HS-5 (cell line): ENCODE data around the gene CMTM5.
"Not testable (repeated sequence)": the region's sequence is repeated elsewhere in the genome, so short reads cannot be mapped to it uniquely, and the experiment has no call there.

Experiments used
- DNase-seq: peaks from one replicate; pipeline ENCODE4 v3.0.0-alpha.2; 2012; ENCODE audit warnings: low read depth

The CMTM5 gene

DNA sequence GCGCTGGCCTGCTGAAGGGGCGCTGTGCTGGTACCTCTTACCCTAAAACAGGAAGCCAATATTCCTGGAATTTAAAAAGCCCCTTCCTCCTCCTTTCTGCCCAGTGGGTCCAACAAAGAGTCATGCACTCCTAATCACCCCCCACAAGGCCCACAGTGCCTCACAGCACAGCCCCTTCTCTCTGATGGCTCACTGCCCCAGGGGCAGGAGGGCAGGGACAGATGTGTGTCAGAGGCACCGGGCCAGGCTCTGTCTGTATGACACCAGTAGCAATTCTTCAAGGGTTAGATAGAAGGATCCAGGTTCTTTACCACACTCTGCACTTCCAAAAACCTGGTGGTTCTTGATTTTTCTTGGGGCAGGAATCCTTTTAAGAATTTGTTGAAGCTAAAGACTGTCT is 22.3 kb downstream of the CMTM5 start:
- no peak for DNase-seq

DNA sequence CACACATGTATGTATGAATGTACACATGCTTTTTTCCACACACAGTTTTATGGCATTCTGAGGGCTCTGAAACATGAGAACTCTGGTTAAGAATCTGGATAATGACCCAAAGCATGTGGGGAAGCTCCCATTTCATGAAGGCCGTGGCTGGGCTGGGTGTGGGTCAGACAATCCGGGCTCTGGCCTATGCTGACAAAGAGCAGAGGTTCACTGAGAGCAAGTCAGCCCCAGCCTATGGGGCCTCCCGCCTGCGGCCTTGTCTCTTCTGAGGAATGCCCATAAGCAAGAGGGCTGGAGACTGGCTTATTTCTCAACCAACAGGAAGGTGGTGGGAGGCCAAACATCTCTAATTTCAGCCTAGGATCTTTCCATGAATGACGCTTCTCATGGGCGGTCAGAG is 22.7 kb downstream of the CMTM5 start:
- no peak for DNase-seq

DNA sequence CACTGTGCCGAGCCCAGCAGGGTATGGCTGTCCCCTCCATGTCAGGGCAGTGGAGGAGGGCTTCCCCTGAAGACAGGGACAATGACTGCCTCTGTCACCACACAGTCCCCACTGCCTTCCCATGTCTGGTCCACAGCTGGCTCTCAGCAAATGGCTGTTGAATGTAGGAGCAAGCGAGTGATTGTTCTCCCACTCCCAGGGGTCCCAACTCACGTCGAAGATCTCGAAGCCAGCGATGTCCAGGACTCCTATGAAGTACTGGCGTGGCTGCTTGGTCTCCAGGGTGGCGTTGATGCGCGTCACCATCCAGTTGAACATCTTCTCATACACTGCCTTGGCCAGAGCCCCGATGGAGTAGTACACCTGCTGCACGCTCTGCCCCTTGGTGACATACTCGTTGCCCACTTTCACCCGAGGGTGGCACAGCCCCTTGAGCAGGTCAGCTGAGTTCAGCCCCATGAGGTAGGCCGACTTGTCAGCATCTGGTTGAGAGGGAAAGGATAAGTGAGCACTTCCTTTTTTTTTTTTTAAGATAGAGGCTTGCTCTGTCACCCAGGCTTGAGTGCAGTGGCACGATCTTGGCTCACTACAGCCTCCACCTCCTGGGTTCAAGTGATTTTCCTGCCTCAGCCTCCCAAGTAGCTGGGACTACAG is 23.8 kb downstream of the CMTM5 start:
- not testable (repeated sequence) for DNase-seq

DNA sequence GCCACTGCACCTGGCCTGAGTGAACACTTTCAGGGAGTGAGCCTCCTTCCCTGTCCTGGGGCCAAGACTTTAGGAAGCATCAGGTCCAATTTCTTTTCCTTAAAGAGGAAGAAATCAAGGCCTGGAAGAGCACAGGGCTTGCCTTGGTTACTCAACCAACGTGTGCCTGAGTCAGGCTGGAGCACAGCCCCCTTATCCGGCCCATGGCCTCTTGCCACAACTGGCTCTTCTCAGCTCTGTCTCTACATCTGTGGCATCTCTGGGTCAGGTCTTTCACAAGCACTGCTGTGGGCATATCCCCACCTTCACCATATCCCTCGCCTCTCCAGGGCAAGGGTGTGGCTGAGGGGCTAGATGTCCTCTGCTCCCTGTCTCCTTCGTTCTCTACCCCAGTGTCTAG is 24.4 kb downstream of the CMTM5 start:
- no peak for DNase-seq

DNA sequence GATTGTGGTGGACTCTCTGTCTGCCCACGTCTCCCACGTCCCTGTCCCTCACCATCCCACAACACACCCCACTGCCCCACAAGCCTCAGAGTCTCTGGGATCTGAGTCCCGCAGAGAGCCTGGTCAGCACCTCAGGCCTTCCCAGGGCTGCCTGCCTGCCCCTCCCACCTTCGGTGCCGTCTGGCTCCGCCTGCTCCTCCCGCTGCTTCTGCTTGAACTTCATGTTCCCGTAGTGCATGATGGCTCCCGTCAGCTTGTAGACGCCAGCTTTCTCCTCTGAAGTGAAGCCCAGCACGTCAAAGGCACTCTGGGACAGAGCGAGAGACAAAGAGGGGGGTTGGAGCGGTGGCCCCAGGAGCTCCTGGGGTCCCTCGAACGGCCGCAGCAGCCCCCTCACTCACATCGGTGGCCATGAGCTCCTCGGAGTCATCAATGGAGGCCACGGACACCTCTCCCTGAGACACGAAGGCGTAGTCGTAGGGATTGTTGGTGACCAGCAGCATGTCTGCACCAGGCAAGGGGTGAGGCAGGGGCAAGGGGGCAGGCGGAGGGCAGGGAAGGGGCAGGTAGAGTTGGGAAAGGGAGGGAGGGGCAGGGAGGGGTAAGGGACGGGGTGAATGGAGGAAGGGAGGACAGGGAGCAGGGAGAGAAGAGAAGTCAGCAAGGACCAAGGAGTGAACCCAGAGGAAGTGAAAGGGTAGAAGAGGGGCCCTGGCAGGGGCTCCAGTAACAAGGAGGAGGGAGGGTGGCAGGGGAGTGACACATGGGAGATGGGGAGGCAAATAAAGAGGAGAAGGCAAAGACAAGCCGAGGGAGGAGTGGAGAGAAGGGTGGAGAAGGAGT is 25.7 kb downstream of the CMTM5 start:
- no peak for DNase-seq

DNA sequence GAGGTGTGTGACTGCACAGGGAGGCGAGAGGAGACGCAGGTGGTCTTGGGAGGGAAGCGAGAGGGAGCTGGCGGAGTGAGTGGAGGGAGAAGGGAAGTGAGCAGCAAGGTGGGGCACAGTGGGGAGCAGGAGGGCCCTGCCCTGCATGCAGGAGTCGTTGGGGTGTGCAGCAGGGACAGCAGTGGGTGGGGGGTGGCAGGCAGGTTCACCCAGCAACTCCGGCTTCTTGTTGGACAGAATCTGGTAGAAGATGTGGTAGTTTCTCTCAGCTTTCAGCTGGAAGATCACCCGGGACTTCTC is 26.2 kb downstream of the CMTM5 start:
- no peak for DNase-seq

DNA sequence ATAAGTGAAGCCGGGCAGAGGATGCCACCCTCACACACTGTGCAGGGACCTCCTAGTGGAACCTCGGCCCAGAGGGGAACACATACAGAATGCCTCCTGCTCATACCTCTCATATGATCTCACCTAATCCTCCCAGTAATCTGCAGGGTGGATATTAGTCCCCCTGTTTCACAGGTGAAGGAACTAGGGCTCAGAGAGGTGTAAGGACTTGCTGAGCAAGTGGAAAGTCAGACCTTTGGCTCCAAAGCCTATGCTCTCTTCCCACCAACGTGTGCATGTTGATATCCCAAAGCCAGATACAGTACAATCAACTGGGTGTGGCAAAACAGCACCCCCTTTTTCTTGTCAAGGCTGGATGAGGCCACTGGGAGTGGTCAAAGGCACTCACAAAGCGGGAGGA is 27.1 kb downstream of the CMTM5 start:
- DNase-seq: no peak

DNA sequence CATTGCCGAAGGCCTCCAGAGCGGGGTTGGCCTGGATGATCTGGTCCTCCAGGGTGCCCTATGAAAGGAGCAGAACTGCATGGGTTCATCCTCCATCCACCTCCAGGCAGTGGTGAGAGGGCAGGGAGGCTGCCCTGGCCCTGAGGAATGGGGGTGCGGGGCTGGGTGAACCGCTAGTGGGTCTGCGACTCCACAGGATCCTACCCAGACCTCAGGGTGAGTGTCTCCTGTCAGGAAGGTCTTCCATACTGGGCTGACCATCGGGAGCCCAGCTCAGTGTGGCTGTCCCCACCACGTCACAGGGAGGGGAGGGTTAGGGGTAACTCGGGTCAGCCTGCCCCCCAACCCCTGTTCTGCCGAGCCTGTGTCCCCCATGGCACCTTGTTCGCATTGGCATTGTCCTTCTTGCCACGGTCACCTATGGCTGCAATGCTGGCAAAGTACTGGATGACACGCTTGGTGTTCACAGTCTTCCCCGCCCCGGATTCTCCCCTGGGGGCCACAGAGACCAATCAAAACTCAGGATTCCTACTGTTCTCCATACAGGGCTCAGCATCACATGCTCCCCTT is 27.6 kb downstream of the CMTM5 start:
- DNase-seq: no peak

DNA sequence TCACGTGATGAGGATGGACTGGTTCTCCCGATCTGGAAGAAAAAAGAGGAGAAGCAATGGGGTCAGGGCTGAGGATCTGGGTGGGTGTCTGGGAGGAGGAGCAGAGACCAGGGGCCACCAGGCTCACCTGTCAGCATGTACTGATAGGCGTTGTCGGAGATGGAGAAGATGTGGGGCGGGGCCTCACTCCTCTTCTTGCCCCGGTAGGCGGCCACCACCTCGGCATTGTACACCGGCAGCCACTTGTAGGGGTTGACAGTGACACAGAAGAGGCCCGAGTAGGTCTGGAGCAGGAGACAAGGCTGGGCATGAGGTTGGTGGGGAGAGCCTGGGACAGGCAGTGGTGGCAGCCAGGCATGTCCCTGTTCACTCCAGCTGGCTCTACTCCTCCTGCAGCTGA is 28.2 kb downstream of the CMTM5 start:
- no peak for DNase-seq

DNA sequence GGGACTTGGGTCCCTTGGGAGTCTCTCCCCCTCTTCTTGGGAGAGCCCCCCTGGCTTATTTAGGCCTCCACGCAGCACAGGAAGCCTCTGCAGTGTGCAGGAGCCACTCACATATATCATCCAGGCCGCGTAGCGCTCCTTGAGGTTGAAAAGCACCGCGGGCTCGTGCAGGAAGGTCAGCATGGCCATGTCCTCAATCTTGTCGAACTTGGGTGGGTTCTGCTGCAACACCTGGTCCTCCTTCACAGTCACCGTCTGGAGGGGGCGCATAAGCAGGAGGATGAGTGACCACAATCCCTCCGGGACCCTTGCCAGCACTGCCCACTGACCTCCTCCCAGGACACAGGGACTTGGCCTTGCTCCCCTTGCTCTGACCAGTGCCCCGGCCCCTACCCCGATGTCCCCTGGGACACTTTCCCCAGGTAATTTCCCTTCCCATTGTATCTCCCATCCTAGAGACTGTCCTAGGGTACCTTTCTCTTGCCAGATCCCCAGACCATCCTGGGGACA is 28.7 kb downstream of the CMTM5 start:
- no peak for DNase-seq

DNA sequence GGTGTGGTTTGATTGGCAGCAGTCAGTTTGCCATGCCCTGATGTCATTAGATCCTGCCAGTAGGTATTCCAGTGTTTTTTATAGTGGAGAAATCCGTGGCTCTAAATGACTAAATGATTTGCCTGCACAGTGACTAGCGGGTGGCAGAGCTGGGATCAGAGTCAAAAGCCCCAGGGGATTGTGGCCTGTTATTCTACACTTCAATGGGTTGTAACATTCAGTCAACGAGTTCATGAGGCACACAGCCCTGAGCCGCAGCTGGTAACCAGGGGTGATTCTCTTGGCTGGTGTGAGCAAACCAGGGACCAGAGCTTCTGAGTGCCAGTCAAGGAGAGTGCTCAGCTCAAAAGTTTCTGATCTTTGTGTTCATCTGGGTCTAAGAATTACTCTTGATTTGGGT is 29.4 kb downstream of the CMTM5 start:
- no peak for DNase-seq

DNA sequence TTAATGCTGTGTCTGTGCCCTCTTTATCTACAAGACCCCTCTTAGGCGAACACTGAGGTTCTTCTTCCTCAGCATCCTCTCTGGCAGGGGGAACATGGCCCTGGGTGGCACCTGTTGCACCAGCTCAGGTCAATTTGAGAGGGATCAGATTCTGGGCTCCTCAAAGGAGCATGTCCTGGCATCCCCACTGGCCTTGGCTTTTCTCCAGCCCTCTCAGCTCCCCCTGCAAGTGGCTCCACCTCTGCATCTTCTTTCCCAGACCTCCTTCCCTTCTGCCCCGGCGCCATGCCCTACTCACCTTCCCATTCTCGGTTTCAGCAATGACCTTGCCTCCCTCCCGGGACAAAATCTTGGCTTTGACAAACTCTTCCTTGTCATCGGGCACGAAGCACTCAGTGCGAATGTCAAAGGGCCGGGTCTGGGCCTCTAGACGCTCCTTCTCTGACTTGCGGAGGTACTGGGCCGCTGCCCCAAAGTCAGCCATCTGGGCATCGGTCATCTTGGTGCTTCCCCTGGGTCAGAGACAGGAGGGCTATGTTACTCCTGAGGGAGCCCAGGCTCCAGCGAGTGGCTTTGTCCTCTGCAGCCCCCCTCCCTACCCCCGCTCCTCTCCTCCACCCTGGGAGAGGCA is 30.0 kb downstream of the CMTM5 start:
- no peak for DNase-seq

DNA sequence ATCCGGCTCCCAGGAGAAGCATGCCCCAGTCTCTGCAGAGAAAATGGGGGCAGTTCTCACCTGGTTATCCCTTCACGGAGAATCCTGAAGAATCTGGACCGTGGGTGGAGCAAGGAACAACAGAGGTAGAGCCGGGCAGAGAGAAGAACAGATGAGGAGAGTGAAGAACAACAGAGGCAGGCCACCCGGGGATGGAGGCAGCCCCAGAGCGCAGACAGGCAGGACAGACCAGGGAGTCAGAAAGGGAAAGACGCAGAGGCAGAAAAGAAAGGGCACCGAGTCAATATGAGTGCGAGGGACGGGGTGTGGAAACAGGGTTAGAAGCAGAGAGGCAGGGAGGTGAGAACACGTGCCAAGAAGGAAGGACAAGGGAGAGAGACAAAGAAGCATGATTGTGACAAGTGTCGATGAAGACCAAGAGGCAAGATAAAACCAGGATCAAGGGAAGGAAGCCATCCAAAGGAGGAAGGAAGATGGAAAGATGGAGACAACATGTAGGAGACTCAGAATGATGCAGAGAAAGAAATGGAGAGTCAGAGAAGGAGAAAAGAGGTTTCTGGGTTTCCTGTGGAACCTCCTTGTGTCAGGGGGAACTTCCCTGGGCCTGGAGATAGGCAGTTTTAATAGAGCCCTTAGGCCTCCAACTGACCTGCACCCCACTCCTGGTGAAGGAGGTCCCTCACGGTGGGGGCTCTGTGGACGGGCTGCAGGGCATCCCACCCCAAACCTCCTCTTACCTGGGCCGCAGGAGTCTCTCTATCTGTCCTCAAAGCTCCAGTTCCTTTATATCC is 30.9 kb downstream of the CMTM5 start, which contains the start of gene MYH6:
Gene MYH6, minus strand, starts transcription at position 758 of the 791 bp plus-strand sequence. CDS start 1,050 bp downstream, outside the sequence.
- DNase-seq: no peak

DNA sequence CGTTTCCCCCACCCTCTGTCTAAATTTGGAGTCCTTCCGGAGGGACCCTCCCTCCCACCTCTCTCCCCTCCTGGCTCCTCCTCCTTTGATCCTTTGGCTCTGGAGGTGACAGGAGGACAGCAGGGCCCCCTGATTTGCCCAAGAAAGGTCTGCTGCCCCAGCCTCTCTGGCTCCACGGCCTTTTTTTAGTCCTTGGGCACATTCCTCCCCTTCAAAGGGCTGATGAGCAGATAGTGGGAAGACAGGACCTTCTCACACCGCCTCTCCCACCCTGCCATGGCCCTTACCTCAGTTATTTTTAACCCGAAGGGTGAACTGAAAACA is 31.4 kb downstream of the CMTM5 start:
- no peak for DNase-seq

DNA sequence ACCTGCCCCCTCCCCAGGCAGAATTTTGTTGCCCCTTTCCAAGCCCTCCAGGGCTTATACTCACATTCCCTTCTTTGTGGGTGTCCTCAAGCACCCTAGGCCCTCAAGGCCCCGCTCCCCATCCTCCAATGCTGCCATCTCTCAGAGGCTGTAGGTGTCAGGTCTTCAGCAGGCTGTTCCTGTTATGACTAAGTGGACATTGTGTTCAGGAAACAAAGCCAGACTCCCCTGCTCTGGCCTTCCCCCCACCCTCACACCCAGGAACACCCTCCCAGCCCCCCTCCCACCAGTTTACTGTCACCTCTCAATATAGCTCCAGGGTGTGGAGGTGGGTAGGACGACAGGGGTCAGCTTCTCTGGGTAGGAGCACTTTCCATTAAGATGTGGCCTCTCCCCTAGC is 32.6 kb downstream of the CMTM5 start:
- DNase-seq: no peak

DNA sequence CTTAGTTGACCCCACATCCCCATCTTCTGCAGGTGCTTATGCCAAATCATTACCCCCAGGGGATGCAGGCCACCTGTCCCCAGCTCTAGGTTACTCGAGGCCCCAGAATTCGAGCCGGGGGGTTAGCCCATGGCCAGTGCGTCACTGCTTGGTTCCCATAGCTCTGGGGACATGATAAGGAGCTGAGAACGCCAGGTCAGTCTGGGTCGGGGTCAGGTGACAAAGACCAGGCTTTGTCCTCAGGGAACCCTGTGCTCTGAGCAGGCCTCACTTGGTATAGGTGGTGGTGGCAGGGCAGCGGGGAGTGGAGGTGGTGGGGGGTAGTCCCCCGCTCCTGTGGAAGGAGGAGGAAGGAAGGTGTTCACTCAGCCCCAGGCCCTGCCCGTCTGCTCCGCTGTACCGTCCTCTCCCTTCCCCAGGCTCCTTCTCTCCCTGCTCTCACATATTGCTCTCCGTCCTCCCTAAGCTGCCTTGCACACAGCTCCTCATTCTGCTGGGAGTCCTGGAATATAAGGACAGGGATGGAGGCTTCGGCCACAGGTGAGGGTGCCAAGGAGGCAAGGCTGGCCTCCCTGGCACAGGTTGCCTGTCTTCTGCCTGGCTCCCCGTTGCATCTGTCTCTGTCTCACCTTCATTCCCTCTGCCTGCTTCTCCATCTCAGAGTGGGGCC is 33.3 kb downstream of the CMTM5 start:
- no peak for DNase-seq

DNA sequence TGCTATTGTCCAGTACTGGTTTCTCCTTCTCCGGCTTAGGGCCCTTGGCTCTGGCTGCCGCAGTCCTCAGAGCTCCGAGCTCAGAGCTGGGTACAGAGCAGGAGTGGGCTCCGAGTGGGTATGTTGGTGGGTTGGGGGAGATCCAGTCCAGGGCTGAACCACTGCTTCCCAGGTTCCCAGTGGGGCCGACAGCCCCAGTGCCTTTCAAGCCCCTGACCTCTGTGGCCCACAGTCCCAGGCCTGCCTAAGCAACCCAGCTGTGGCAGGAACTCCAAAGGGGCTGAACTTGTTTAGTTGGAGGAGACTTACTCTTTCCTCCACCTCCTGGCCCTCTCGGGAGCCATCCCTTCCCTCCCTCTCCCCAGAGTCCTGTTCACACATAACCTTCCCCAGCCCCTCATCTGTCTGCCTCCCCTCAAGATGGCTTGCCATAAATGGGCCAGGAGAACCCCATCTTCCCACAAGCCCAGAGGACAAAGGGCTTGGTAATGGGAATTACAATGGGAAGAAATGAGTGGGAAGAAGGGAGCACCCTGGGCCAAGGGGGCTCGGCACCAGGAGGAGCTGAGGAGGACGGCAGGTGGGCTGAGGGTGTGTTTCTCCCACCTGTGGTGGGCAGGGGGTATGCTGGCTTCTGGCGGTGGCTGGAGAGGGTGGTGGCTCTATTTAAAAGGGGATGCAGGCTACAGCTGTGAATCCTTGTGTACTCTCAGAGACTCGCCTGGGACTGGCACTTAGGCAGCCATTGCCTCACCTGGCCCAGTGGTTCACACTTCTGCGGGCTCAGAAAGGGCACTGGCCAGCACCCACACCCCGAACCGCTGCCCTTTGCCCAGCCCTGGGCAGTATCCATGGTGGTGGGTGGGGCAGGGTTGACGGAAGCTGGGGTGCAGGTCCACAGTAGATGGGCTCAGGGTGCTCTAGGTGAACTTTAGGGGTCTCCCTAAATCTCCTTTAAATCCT is 35.0 kb downstream of the CMTM5 start:
- DNase-seq: no peak

DNA sequence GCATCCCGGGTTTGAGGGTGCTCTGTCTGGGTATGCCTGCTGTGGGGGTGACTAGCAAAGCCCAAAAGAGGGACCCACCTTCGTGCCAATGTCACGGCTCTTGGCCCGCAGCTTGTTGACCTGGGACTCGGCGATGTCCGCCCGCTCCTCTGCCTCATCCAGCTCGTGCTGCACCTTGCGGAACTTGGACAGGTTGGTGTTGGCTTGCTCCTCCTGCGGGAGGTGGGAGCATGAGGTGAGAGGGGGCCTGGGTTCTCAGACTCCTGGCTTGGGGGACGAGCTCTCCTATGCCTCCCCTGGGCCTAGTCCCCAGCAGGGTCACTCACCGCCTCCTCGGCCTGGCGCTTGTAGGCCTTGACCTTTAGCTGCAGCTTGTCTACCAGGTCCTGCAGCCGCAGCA is 36.8 kb downstream of the CMTM5 start:
- no peak for DNase-seq

DNA sequence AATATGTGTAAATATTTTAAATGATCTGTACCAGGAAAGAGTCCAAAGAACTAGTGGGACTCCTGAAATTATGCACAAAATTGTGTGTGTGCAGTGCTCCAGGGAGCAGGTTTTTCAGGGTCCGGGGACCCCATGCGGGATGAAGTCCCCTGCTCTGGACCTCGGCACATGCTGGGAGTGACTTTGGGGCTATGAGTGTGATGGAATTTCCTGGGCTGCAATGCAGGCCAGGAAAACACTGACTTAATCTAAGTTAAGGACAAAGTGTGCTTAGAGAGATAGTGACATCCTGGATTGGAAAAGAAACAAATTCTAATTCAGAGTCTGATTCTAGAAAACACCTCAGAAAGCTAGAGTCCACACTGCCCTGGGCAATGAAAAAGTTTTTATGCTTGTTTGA is 37.4 kb downstream of the CMTM5 start:
- no peak for DNase-seq
